Ovary (tissue), 10 donors: Measurements from ENCODE around the gene FBXO2. TPM values are rescaled to one million over a fixed set of nuclear protein-coding genes. Genes with fewer than 3 reads are reported as not detected.

Experiments
- DNase-seq, 5 donors: peaks; one replicate each; pipeline ENCODE4 v3.0.0-alpha.2; 2019 to 2020
- H3K27ac ChIP-seq, 2 donors: fragments of 200-600 bp; one replicate each; pipeline versions ENCODE4 v1.5.1 to v1.8.0; 2019 to 2022
- H3K27me3 ChIP-seq: fragments of 200-600 bp; one replicate; pipeline ENCODE4 v1.8.0; 2022
- H3K36me3 ChIP-seq: fragments of 200-600 bp; sonication (generic); one replicate; pipeline ENCODE4 v1.5.1; 2019
- H3K4me1 ChIP-seq: one replicate; pipeline ENCODE4 v1.8.1; 2013; ENCODE audit warnings: mild to moderate bottlenecking, moderate library complexity; ENCODE audit not compliant: insufficient read depth
- H3K4me3 ChIP-seq: fragments of 200-600 bp; sonication (generic); one replicate; pipeline ENCODE4 v1.5.1; 2017
- H3K9me3 ChIP-seq, 2 donors: fragments of 200-600 bp in 1 of 2; sonication (generic) in 1 of 2; one replicate each; pipeline versions ENCODE4 v1.5.1 to v1.8.1; 2013 to 2019; ENCODE audit warnings: mild to moderate bottlenecking in 1 of 2, moderate library complexity in 1 of 2
- EP300 ChIP-seq: sonication (generic); formaldehyde crosslinking; IDR thresholded peaks from one replicate; pipeline ENCODE4 v1.6.1; 2017; ENCODE audit warnings: antibody characterized with exemption
- POLR2A ChIP-seq: fragments of 450-650 bp; IDR thresholded peaks from one replicate; pipeline ENCODE4 v1.6.1; 2017; ENCODE audit warnings: antibody characterized with exemption, mild to moderate bottlenecking, moderate library complexity
- WGBS, 3 donors: extraction: QIAGEN DNeasy Blood & Tissue Kit in 1 of 3; methylation state at CpG; one replicate each; pipeline versions ENCODE4 v1.1.5 to v1.1.7; 2013 to 2017; 5-methylcytosine and 5-hydroxymethylcytosine counted together
- intact Hi-C, 4 donors: fragments of 100-400 bp; cut with DNase I; formaldehyde crosslinking; loops; one replicate each; pipeline versions ENCODE4 v1.11.0 to v1.15.1; 2022 to 2023
- long read RNA-seq, 3 donors: library from polyadenylated mRNA in 2 of 3; unstranded in 2 of 3; transcript quantifications; one replicate each; pipeline ENCODE4 v2.0.0 and lab custom pipeline, GENCODE V29; 2021 to 2026
- polyA plus RNA-seq, 2 donors: library from polyadenylated mRNA; stranded (reverse); fragments of 200-250 nt in 1 of 2; fragments of 350-450 nt in 1 of 2; fragmentation: Illumina TruSeq in 1 of 2; extraction: RNeasy Lipid Tissue Mini Kit (QIAGEN cat#74804) in 1 of 2; gene quantifications; one replicate each; pipeline ENCODE4 v1.2.3, GENCODE V29; 2013 to 2014
- total RNA-seq, 7 donors: library from RNA; depleted of rRNA in 2 of 7; stranded (reverse); fragments of >200 nt in 2 of 7; fragmentation: NEBNext Ultra II Directional in 3 of 7; extraction: Animal tissue kit (Norgen Biotek cat#: 25700) in 3 of 7; gene quantifications; one replicate each; pipeline versions ENCODE4 v1.1.0 to v1.2.4, GENCODE V29; 2016 to 2023
- TF ChIP-seq, protein P1 (sequence below), 3 donors: fragments of 450-650 bp in 2 of 3; fragments of 200-600 bp in 1 of 3; IDR thresholded peaks; one replicate each; pipeline versions ENCODE4 v1.5.1 to v1.8.0; 2016 to 2022; ENCODE audit warnings: antibody characterized with exemption in 3 of 3, mild to moderate bottlenecking in 1 of 3
- donor health status: DM: no; HTN: no; CAD: no; lungs with moderate emphysema.
- donor health status: DM: no; HTN: no; CAD: no.
- donor health status: Bipolar disorder and iron deficiency.
- donor health status: DM: yes; HTN: yes; CAD: no.
- donor health status: DM: no; HTN: no; CAD: no.
- donor health status: DM: yes; HTN: yes; CAD: no.

FBXO2 gene, protein sequence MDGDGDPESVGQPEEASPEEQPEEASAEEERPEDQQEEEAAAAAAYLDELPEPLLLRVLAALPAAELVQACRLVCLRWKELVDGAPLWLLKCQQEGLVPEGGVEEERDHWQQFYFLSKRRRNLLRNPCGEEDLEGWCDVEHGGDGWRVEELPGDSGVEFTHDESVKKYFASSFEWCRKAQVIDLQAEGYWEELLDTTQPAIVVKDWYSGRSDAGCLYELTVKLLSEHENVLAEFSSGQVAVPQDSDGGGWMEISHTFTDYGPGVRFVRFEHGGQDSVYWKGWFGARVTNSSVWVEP
- total RNA-seq (10 to 100 TPM in 1 of 7 donors, 1 to 10 TPM in 6; 1.3 to 17.6 (median 3.1) TPM), polyA plus RNA-seq (1 to 10 TPM in 1 of 2 donors, under 1 TPM in 1; 0.50 to 1.5 TPM)
- long read RNA-seq, donor 1, partial matches to known transcripts = 0 of 3 reads
- long read RNA-seq, donor 1, other reads (novel, unspliced or antisense) = 0 of 3 reads
- long read RNA-seq, donor 2, transcript FBXO2-201 (6 exons, 1,560 nt) = major isoform, 9 of 9 reads
- long read RNA-seq, donor 2, partial matches to known transcripts = 0 of 9 reads
- long read RNA-seq, donor 2, other reads (novel, unspliced or antisense) = 0 of 9 reads
- long read RNA-seq, donor 3, transcript FBXO2-201 (6 exons, 1,560 nt) = major isoform, 7 of 21 reads
- long read RNA-seq, donor 3, partial matches to known transcripts = 13 of 21 reads
- long read RNA-seq, donor 3, other reads (novel, unspliced or antisense) = 1 of 21 reads

DNA sequence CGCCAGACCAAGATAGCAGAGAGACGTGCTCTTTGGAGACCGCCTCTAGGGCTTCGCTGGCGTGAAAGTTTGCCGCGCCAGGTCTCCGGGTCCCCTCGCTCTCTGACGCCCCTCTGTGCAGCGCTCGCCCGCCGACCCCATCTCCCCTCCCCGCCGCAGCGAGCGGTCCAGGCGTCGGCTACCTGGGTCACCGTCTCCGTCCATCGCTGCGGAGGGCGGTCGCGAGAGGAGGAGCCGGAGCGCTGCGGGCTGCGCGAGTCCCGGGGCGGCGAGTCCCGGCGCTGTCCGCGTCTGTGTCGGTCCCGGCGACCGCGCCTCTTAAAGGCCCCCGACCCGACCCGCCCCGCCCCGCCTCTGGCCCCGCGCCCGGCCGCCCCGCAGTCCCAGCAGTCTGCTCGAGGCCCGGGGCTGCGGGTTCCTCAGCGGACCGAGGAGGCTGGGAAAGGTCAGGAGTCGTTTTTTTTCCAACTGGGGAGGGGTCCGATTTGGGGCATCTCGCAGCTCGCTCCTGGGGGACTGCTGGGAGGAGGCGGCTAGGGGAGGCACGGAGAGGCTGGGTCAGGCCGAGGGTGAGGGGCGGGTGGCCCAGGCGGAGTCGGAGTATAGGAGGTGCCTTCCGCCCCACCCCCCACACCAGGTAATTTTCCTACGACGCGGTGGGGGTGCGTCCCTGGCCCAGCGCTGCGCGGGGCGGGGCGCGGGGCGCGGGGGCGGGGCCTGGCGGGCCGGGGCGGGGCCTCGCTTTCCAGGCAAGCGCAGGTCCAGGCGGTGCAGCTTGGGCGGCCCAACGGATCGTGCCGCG, at the start of gene FBXO2, which contains the start of gene FBXO44:
Gene FBXO2, minus strand, starts transcription at position 293 of the 802 bp plus-strand sequence. Its CDS starts 89 bp downstream, at position 204.
Gene FBXO44, plus strand, starts transcription at position 741 of the 802 bp plus-strand sequence. CDS start 959 bp downstream, outside the sequence.
- 2 to 6% (median 3%) methylated on average over 62 to 94 of the region's 94 CpGs for WGBS, 3 donors
- peak in 4 of 5 donors; percentile 55 to 72 (median 66) for DNase-seq
- Histone ChIP-seq H3K27me3 (no peaks in the 10 kb centered on the region), H3K4me1 (peaks cover 6% of the 10 kb centered on the region), H3K27ac (peak within 1 kb of the TSS; percentile 23 to 53), H3K9me3 (no peaks in the 10 kb centered on the region), H3K4me3 (peak within 1 kb of the TSS; percentile 69), H3K36me3 (no peaks in the 10 kb centered on the region)
- TF ChIP-seq EP300 (no peak), POLR2A (no peak)
- TF ChIP-seq, protein P1, sequence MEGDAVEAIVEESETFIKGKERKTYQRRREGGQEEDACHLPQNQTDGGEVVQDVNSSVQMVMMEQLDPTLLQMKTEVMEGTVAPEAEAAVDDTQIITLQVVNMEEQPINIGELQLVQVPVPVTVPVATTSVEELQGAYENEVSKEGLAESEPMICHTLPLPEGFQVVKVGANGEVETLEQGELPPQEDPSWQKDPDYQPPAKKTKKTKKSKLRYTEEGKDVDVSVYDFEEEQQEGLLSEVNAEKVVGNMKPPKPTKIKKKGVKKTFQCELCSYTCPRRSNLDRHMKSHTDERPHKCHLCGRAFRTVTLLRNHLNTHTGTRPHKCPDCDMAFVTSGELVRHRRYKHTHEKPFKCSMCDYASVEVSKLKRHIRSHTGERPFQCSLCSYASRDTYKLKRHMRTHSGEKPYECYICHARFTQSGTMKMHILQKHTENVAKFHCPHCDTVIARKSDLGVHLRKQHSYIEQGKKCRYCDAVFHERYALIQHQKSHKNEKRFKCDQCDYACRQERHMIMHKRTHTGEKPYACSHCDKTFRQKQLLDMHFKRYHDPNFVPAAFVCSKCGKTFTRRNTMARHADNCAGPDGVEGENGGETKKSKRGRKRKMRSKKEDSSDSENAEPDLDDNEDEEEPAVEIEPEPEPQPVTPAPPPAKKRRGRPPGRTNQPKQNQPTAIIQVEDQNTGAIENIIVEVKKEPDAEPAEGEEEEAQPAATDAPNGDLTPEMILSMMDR (IDR thresholded peaks at IDR 0.05) = no peak
- intact Hi-C loops = loop anchor here in 2 of 4 donors (5.0 to 10.0 kb wide), 4 partner anchors 60 to 1377 kb away; no protein-coding TSS in a partner anchor

DNA sequence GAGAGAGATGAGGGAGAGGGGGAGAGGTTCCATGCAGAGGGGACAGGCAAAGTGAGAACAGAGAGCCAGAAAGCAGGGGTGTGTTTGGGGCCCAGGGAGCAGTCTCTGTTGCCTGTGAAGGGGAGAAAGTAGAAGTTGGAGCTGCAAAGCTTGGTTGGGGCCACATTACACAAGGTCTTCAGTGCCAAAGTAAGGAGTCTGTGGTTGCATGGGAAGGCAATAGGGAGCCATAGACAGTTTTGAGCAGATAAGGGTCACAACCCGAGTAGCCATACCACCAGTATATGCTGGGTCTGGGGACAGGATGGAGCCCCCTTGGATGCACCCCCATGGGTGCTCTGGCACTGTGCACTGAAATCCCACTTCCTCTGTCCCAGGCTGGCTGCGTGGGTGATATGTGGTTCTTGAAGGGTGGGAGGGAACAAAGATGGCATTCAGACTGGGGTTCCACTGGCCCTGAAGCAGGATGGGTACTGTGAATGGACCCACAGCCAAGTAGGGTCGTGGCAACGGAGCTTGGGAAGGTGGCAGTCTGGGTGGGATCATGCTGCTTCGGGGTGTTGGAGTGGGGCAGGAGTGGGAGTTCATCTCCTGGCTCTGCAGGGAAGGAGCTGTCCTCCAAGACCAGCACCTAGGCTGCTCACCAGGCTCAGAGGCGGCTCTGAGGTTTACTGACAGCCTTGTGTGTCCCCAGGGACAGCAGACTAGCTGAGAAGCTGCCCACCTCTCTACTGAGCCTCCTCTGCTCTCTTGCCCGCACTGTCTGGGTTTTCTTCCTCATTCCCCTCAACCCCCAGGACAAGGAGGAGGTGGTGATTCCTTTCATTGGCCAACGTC, 49.3 kb upstream of the FBXO2 start:
- TF ChIP-seq POLR2A (no peak), EP300 (no peak)
- TF ChIP-seq, protein P1 (IDR thresholded peaks at IDR 0.05) = no peak
- Histone ChIP-seq H3K27me3 (no peaks in the 10 kb centered on the region), H3K4me1 (no peaks in the 10 kb centered on the region), H3K9me3 (no peaks in the 10 kb centered on the region), H3K27ac (no peak overlapping the region), H3K36me3 (no peaks in the 10 kb centered on the region), H3K4me3 (no peak overlapping the region)
- intact Hi-C loops = no loop called here
- 53 to 65% (median 53%) methylated on average over 8 of the region's 8 CpGs for WGBS, 3 donors
- no peak for DNase-seq

DNA sequence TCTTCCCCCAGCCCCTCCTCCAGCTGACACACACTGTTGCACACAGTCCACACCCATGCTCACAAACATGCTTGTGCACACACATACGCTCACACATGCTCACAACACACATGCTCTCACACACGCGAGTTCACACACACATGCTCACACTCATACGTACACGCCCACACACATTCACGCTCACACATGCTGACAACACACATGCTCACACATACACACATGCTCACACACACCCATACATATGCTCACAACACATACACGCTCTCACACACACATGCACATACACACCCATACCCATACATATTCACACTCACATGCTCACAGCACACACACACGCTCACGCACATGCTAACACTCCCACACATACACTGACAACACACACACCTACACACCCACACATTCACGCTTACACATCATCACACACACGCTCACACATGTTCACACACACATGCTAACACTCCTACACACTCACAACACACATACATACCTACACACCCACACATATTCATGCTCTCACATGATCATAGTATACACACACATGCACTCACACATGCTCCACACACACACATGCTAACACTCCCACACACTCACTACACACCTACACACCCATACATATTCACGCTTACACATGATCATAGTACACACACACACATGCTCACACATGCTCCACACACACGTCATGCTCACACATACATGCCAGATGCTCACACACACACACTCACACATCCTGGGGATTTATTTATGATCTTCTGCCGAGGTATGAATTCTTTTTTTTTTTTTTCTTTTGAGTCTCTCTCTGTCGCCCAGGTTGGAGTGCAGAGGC, 48.0 kb upstream of the FBXO2 start:
- Histone ChIP-seq H3K27me3 (no peaks in the 10 kb centered on the region), H3K27ac (no peak overlapping the region), H3K4me3 (no peak overlapping the region), H3K4me1 (no peaks in the 10 kb centered on the region), H3K36me3 (no peaks in the 10 kb centered on the region), H3K9me3 (no peaks in the 10 kb centered on the region)
- no peak for DNase-seq
- WGBS, 3 donors = 61 to 69% (median 61%) methylated on average over 15 of the region's 15 CpGs
- intact Hi-C loops = no loop called here
- TF ChIP-seq, protein P1 (IDR thresholded peaks at IDR 0.05) = no peak
- no peak for TF ChIP-seq EP300
